Subcutaneous adipose tissue (tissue), 4 donors: ENCODE data around the gene ATL3. TPM values are rescaled to one million over a fixed set of nuclear protein-coding genes. Genes with fewer than 3 reads are reported as not detected.

Experiments
- total RNA-seq, 4 donors: library from RNA; depleted of rRNA; stranded (reverse); fragments of >200 nt; gene quantifications; one replicate each; pipeline ENCODE4 v1.1.0, GENCODE V29; 2016
- TF ChIP-seq, protein P1 (sequence below): fragments of 450-650 bp; IDR thresholded peaks from one replicate; pipeline ENCODE4 v1.5.1; 2016; ENCODE audit warnings: low read depth, mild to moderate bottlenecking, control low read depth, antibody characterized with exemption, moderate library complexity

Gene ATL3
- total RNA-seq, 4 donors from 2014 or later: 83.5 to 172 (median 118) TPM

DNA sequence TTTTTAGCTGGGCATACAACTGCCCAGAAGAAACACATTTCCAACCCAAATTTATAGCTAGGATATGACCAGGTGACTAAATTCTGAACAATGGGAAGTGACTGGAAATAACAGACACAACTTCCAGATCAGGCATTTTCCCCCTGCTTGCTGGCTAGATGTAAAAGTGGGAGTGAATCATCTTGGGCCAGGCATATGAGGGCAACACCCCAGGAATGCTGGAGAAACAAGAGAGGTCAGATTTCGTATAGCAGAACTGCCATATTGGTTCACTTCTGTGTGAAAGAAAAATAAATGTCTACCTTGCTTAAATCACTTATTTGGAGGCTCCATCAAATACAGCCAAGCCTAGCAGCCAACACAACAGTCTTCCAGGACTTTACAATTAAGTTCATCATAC is 7.4 kb downstream of the ATL3 start:
- TF ChIP-seq, protein P1, sequence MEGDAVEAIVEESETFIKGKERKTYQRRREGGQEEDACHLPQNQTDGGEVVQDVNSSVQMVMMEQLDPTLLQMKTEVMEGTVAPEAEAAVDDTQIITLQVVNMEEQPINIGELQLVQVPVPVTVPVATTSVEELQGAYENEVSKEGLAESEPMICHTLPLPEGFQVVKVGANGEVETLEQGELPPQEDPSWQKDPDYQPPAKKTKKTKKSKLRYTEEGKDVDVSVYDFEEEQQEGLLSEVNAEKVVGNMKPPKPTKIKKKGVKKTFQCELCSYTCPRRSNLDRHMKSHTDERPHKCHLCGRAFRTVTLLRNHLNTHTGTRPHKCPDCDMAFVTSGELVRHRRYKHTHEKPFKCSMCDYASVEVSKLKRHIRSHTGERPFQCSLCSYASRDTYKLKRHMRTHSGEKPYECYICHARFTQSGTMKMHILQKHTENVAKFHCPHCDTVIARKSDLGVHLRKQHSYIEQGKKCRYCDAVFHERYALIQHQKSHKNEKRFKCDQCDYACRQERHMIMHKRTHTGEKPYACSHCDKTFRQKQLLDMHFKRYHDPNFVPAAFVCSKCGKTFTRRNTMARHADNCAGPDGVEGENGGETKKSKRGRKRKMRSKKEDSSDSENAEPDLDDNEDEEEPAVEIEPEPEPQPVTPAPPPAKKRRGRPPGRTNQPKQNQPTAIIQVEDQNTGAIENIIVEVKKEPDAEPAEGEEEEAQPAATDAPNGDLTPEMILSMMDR: no peak

DNA sequence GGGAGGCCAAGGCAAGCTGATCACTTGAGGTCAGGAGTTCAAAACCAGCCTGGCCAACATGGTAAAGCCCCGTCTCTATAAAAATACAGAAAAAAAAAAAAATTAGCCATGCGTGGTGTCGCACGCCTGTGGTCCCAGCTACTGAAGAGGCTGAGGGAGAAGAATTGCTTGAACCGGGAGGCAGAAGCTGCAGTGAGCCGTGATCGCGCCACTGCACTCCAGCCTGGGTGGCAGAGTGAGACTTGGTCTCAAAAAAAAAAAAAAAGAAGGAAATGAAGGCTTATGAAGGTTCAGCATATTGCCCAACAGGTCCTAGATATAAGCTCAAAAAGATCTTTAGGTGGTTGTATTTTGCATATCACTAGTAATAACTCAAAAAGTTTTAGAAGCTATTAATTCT is 10.2 kb downstream of the ATL3 start:
- TF ChIP-seq, protein P1: no peak

DNA sequence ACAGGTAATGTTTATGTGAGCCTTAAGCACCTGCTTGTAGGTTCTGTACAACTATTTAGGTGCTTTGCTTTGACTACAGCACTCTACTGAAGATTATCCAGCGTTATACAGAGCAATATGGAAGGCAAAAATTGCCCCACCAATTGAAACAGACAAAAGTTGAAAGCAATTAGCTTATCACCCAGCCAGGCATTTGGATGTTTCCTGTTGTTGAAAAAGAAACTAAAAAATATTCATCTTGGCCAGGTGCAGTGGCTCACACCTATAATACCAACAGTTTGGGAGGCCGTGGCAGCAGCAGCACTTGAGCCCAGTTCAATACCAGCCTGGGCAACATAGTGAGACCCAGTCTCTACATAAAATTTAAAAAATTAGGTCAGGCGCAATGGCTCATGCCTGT is 18.5 kb downstream of the ATL3 start:
- TF ChIP-seq, protein P1: no peak

DNA sequence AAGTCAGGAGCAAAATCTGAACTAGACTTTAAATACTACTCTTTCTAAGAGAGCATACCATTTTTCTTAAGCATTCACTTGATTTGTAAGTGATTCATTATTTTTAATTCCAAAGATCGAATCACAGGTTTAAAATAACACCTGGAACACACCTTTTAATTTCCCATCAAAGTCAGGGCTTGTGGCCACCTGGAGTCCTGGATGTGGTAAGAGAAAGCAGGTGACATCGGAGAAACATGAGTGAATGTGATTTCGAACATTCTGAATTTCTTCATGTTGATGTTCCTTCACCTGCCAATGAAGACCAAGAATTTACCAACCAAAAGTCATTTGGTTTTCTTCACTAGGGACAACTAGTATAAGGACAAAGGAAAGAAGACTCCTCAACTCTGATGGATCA is 28.0 kb downstream of the ATL3 start:
- TF ChIP-seq, protein P1: no peak

DNA sequence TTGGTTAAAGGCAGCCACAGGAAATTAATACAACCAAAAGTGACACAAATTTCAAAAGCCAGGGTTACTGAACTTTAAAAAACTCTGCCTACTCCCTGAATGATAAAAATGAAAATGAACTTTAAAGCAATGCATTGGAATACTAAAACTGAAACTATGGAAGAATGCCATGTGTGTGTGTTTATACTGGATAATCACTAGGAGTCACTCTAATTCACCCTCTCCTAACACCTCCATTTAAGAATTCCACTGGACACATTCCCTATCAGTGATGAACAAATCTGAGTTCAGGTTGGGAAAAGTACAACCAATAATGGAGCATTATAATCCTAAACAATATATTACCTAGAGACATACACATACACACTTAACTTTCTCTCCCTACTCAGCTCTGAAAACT is 29.4 kb downstream of the ATL3 start:
- TF ChIP-seq, protein P1: no peak

DNA sequence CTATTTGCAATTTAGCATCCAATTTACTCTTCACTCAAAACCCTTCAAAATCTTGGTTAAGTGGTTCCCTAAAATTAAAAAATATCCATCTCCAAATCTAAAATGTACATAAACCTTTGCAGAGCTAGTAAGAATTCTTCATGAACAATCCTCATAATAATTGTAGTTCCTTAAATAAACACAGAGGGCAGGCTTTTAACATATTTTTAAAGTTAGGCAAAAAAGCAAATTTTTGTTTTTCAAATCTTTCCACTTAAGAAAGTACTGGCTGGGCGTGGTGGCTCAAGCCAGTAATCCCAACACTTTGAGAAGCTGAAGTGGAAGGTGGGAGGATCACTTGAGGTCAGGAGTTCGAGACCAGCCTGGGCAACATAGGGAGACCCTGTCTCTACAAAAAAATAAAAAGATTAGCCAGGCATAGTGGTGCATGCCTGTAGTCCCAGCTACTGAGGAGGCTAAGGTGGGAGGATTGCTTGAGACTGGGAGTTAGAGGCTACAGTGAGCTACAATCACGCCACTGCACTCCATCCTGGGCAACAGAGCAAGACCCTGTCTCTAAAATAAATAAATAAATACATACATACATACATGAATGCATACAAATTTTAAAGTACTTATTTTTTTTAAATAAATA is 31.9 kb downstream of the ATL3 start:
- TF ChIP-seq, protein P1: no peak

DNA sequence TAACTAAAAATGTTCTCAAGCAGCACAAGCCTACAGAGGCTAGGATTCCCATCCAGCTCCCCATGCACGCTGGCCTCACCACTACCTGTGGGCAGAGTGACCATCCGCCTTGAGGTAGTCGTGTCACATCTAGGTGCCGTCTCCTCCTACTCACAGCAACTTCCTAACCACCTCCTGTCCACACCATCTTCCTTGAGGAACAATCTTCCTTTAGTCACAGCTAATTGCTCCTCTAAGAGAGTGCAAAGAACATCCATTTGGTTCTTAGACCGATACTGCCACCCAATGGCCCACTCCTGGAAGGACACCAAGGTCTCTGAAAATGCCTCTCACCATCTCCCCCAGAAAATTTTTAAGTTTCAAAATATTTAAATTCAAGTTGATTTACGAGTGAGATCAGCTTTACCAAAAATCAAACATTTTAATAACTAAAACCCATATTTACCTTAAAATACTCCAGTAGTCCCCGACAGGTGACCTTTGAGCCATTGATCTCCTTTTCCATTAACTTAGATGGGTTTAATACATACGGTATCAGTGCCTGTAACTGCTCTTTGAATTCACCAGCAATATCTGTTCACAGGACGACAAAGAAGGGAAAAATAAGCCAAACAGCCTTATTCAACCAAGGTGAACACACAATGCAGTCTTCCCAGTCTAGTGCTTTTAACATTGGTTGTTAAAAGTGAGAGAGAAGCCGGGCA is 35.3 kb downstream of the ATL3 start:
- TF ChIP-seq, protein P1: no peak
